ENCODE data around the gene UCMA. TPM values are rescaled to one million over a fixed set of nuclear protein-coding genes. Genes with fewer than 3 reads are reported as not detected.
"Not testable (repeated sequence)": the region's sequence is repeated elsewhere in the genome, so short reads cannot be mapped to it uniquely, and the experiment has no call there.

UCMA gene
- total RNA-seq, 2 donors from 2014 or later: not detected

DNA sequence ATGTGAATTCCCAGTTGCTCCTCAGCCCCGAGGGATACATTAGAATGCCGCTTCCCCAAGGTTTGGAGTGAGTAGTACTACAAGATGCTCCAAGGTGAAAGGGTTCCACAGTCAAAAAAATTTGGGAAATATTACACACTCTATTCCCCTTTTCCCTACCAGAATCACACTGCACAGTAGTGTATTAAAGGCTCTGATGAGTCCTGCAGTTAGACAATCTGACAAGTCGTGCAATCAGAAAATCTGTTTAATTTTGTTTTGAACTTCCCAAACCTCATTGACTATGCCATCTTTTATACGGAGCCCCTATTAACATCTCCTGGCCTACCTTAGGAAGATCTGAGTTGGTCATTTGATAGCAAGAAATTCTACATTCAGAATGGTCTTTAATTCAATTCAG, 13.6 kb upstream of the UCMA start:
- ATAC-seq (no peak), DNase-seq (ENCODE audit: low spot score) (no peak)
- Mint-ChIP-seq H3K9me3 (no peaks in the 10 kb centered on the region), H3K4me3 (no peak overlapping the region), H3K27me3 (no peaks in the 10 kb centered on the region), H3K4me1 (ENCODE audit: low read depth in 2 of 2) (no peaks in the 10 kb centered on the region), H3K27ac (no peak overlapping the region), H3K36me3 (no peaks in the 10 kb centered on the region)

DNA sequence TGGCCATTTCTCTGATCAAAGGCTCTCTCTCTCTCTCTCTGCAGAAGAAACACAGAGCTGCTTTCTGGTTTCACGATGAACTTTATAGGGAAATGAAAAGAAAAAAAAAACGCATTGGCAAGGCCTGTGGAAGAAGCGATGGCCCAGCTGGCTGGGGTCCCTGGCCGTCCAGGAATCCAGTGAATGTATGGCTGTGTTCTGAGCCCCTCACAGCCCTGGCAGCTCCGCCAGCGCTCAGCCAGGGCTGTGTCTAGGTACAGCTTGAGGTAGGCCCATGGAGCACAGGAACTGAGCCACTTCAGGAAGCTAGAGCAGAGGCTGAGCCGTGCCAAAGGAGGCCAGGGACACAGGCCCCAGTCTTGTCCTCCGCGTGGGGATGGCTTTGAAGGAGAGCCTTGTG, 13.1 kb upstream of the UCMA start:
- DNase-seq (ENCODE audit: low spot score) (no peak), ATAC-seq (no peak)
- H3K27ac Mint-ChIP-seq: no peak overlapping the region
- H3K27me3 Mint-ChIP-seq: no peaks in the 10 kb centered on the region
- H3K4me1 Mint-ChIP-seq (ENCODE audit: low read depth in 2 of 2): no peaks in the 10 kb centered on the region
- no peak overlapping the region for H3K4me3 Mint-ChIP-seq
- H3K9me3 Mint-ChIP-seq: no peaks in the 10 kb centered on the region
- no peaks in the 10 kb centered on the region for H3K36me3 Mint-ChIP-seq

DNA sequence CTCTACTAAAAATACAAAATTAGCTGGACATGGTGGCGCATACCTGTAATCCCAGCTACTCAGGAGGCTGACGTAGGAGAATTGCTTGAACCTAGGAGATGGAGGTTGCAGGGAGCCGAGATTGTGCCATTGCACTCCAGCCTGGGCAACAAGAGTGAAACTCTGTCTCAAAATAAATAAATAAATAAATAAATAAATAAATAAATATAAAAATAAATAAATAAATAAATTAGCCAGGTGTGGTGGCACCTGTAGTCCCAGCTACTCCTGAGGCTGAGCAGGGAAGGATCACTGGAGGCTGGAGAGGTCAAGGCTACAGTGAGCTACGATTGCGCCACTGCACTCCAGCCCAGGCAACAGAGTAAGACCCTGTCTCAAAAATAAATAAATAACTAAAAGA, 8.1 kb upstream of the UCMA start:
- H3K4me3 Mint-ChIP-seq; ATAC-seq; H3K9me3 Mint-ChIP-seq; H3K4me1 Mint-ChIP-seq (ENCODE audit: low read depth in 2 of 2); H3K36me3 Mint-ChIP-seq; H3K27me3 Mint-ChIP-seq; H3K27ac Mint-ChIP-seq; DNase-seq (ENCODE audit: low spot score): not testable (repeated sequence)

DNA sequence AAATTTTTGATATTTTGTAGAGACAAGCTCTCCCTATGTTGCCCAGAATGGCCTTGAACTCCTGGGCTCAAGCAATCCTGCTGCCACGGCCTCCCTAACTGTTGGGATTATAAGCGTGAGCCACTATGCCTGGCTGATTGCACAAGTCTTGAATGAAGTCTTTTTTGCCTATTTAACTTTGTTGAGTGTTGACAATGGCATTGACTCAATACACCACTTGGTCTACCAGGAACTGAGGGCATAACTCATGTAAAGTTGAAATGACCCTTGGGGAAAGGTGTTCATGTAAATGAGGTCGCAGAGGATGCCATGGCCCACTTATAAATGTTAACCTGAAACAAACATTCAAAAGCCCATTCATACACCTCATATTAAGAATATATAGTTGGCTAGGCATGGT, 7.4 kb upstream of the UCMA start:
- no peaks in the 10 kb centered on the region for H3K36me3 Mint-ChIP-seq
- DNase-seq (ENCODE audit: low spot score) (no peak), ATAC-seq (no peak)
- H3K4me3 Mint-ChIP-seq: no peak overlapping the region
- H3K9me3 Mint-ChIP-seq: no peaks in the 10 kb centered on the region
- H3K27me3 Mint-ChIP-seq: no peaks in the 10 kb centered on the region
- H3K27ac Mint-ChIP-seq: no peak overlapping the region
- H3K4me1 Mint-ChIP-seq (ENCODE audit: low read depth in 2 of 2): no peaks in the 10 kb centered on the region

DNA sequence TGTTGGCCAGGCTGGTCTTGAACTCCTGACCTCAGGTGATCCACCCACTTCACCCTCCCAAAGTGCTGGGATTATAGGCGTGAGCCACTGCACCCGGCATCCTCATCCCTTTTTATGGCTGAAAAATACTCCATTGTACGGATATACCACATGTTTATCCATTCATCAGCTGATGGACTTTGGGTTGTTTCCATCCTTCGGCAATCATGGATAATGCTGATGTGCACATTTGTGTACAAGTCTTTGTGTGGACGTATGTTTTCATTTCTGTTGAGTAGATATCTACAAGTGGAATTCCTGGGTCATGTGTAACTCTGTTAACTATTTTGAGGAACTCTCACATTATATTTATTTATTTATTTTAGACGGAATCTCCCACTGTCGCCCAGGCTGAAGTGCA, 5.7 kb upstream of the UCMA start:
- Mint-ChIP-seq H3K9me3 (no peaks in the 10 kb centered on the region), H3K27me3 (no peaks in the 10 kb centered on the region), H3K36me3 (no peaks in the 10 kb centered on the region), H3K4me1 (ENCODE audit: low read depth in 2 of 2) (no peaks in the 10 kb centered on the region), H3K4me3 (no peak overlapping the region), H3K27ac (no peak overlapping the region)
- no peak for ATAC-seq
- no peak for DNase-seq (ENCODE audit: low spot score)

DNA sequence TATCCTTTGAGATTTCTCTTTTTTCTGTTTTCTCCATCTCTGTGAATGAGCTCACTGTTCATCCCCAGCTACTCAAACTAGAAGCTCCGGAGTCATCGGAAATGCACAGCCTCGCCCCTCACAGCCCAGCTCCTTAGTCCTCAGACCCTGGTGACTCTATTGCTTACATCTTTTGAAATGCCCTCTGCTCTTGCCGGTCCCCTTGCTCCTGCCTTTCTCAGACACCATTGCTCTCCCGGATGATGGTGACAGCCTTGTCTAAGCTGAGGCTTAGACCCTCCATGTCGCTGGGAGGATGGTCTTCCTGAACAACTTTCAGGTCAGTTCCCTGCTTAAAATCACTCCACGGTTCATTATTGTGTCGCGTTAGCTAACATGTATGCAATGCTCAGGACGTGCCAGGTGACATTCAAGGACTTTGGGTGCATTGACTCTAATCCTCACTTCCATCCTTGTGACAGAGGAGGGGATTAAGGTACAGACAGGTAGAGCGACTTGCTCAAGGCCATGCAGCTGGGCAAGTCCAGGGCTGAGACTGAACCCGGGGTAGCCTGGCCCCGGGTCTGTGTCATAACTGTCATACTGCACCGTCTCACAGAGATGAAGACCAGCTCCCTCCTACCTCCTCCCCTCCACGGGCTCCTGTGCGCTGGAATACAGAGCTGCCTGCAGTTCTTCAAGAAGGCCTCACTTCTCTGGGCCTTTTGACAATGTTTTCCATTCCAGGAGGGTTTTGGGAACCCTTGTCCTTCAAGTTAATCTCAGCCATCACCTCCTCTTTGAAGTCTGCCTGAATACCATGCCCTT, 4.3 kb upstream of the UCMA start:
- ATAC-seq: peak in 1 of 2 donors; percentile 53
- Mint-ChIP-seq H3K36me3 (no peaks in the 10 kb centered on the region), H3K4me1 (ENCODE audit: low read depth in 2 of 2) (no peaks in the 10 kb centered on the region), H3K4me3 (no peak overlapping the region), H3K27me3 (no peaks in the 10 kb centered on the region), H3K27ac (no peak overlapping the region), H3K9me3 (no peaks in the 10 kb centered on the region)
- DNase-seq (ENCODE audit: low spot score): no peak

DNA sequence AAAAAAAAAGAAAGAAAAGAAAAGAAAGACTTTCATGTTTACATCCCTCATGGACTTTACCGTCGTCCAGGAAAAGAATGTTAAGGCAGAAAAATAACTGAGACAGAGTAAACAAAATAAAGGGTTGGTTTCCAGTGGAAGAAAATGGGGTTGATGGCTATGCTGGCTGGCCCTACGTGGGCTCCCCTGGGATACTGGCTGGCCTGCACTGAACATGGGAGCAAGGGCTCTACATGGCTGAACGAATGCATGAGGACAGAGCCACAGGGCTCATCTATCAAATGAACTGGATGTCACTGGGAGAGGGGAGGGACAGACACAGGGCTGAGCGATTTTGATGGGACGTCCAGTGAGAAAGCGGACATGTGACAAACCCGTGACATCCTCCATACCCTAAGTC, 2.5 kb upstream of the UCMA start:
- no peak for ATAC-seq
- no peaks in the 10 kb centered on the region for H3K36me3 Mint-ChIP-seq
- H3K4me1 Mint-ChIP-seq (ENCODE audit: low read depth in 2 of 2): no peaks in the 10 kb centered on the region
- no peak for DNase-seq (ENCODE audit: low spot score)
- H3K27ac Mint-ChIP-seq: no peak overlapping the region
- H3K27me3 Mint-ChIP-seq: peaks cover 0 to 2% of the 10 kb centered on the region in 2 donors
- H3K9me3 Mint-ChIP-seq: no peaks in the 10 kb centered on the region
- H3K4me3 Mint-ChIP-seq: no peak overlapping the region

DNA sequence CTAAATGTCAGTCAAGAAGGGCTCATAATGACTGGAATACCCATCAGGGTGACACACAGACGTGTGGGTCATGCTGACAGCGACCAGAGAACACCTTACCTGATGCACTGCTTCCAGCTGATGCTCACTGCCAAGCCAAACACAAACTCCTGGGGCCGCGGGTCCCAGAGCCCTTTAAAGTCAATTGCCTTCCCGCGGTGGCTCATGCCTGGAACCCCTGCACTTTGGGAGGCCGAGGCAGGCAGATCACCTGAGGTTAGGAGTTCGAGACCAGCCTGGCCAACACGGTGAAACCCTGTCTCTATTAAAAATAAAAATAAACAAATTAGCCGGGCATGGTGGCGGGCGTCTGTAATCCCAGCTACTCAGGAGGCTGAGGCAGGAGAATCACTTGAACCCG, 562 bp upstream of the UCMA start:
- not testable (repeated sequence) for H3K4me1 Mint-ChIP-seq (ENCODE audit: low read depth in 2 of 2); H3K9me3 Mint-ChIP-seq; H3K27ac Mint-ChIP-seq; DNase-seq (ENCODE audit: low spot score); H3K36me3 Mint-ChIP-seq; H3K4me3 Mint-ChIP-seq; H3K27me3 Mint-ChIP-seq
- peak in 1 of 2 donors; percentile 4 for ATAC-seq

DNA sequence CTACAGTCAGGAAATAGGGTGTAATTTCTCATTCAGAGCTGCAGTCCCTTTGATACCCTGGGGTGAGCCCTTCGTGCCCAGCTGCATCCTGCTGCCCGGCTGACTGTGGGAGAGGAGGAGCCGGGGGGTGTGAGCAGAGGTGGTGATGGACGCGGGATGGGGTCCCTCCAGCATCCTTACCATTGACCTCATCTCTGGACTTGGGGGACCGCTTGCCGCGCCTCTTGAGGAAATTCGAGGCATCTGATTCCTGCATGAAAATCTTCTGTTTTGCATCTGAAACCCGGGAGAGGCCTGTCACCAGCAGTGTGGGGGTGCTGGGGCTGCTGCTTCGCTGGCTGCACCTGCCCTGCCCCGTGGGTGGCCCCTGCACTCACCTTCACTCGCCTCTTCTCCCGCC, 816 bp downstream of the UCMA start:
- Mint-ChIP-seq H3K27me3 (peaks cover 0 to 2% of the 10 kb centered on the region in 2 donors), H3K4me3 (no peak overlapping the region), H3K36me3 (no peaks in the 10 kb centered on the region), H3K9me3 (no peaks in the 10 kb centered on the region), H3K27ac (no peak overlapping the region), H3K4me1 (ENCODE audit: low read depth in 2 of 2) (no peaks in the 10 kb centered on the region)
- no peak for DNase-seq (ENCODE audit: low spot score)
- no peak for ATAC-seq

DNA sequence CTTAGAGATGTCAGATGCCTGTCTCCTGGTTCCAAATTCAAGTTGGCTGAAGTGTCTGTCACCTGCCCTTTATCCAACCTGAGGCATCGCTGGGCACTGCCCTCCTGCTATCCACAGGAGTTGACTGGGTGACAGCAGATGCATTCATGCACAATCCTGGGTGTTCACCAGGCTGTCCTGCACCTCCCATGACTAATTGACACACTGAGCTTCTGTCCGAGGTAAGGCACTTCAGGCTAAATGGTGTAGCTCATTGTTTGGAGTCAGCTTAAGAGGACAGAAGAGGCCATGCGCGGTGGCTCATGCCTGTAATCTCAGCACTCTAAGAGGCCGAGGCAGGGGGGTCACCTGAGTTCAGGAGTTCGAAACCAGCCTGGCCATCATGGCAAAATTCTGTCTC, 2.4 kb downstream of the UCMA start:
- Mint-ChIP-seq H3K36me3 (no peaks in the 10 kb centered on the region), H3K27me3 (peaks cover 0 to 2% of the 10 kb centered on the region in 2 donors), H3K27ac (no peak overlapping the region), H3K4me3 (no peak overlapping the region), H3K9me3 (no peaks in the 10 kb centered on the region), H3K4me1 (ENCODE audit: low read depth in 2 of 2) (no peaks in the 10 kb centered on the region)
- ATAC-seq (no peak), DNase-seq (ENCODE audit: low spot score) (no peak)

DNA sequence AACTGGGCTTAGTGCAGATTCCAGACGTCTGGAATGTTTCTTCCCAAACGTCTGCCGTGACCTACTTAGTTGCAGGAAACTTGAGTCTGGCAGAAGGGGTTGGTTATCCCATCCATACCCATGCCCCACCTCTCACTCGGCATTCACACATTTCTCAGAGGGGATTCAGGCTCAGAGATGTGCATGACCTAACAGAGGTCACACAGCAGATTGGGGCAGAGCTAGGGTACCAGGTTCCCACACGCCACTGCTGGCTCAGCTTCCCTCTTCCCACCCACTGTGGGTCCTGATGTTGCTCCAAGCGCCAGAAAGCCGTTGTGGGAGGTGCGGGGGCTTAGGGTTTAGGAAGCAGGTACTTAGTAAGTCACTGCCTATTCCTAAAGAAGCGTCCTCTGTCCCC, 3.0 kb downstream of the UCMA start:
- DNase-seq (ENCODE audit: low spot score) (no peak), ATAC-seq (no peak)
- Mint-ChIP-seq H3K27ac (no peak overlapping the region), H3K9me3 (no peaks in the 10 kb centered on the region), H3K36me3 (no peaks in the 10 kb centered on the region), H3K4me3 (no peak overlapping the region), H3K27me3 (peaks cover 0 to 2% of the 10 kb centered on the region in 2 donors), H3K4me1 (ENCODE audit: low read depth in 2 of 2) (no peaks in the 10 kb centered on the region)

DNA sequence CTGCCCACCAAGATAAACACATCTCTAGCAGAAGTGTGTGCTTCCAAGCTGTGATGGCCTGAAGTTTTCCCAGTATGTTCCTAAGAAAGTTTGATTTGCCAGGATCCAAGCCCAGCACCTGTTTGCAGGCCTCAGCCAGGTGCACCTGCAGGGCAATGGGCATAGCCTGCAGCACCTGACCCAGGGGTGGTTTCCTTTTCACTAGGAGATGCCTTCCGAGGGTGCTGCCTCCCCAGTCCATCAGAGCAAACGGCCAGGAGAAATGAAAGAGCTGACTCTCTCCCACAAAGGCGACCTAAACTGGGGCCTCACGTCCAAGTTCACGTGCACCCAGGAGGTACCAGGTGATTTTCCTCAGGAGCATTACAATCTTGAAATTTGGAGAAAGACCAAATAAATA, 7.1 kb downstream of the UCMA start:
- no peak overlapping the region for H3K27ac Mint-ChIP-seq
- no peaks in the 10 kb centered on the region for H3K36me3 Mint-ChIP-seq
- H3K9me3 Mint-ChIP-seq: no peaks in the 10 kb centered on the region
- ATAC-seq (no peak), DNase-seq (ENCODE audit: low spot score) (no peak)
- no peaks in the 10 kb centered on the region for H3K4me1 Mint-ChIP-seq (ENCODE audit: low read depth in 2 of 2)
- H3K4me3 Mint-ChIP-seq: no peak overlapping the region
- no peaks in the 10 kb centered on the region for H3K27me3 Mint-ChIP-seq

DNA sequence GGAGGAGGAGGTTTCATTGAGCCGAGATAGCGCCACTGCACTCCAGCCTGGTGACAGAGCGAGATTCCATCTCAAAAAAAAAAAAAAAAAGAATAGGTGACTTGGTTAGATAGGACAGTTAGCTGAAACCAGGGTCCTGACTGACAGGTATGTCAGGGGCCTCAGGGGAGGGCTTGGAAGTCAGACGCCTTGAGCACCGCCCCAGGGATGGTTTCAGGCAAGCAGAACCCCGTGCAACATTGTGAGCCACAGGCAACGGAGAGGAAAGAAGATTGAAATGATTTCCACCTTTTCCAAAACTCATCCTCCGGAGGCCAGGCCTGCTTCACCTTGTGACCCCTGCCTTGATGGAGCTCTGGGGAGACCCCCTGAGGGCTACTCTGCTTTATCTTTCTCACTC, 8.6 kb downstream of the UCMA start:
- DNase-seq (ENCODE audit: low spot score): no peak
- H3K36me3 Mint-ChIP-seq: no peaks in the 10 kb centered on the region
- no peaks in the 10 kb centered on the region for H3K4me1 Mint-ChIP-seq (ENCODE audit: low read depth in 2 of 2)
- no peak for ATAC-seq
- no peaks in the 10 kb centered on the region for H3K27me3 Mint-ChIP-seq
- H3K27ac Mint-ChIP-seq: no peak overlapping the region
- H3K4me3 Mint-ChIP-seq: no peak overlapping the region
- no peaks in the 10 kb centered on the region for H3K9me3 Mint-ChIP-seq

DNA sequence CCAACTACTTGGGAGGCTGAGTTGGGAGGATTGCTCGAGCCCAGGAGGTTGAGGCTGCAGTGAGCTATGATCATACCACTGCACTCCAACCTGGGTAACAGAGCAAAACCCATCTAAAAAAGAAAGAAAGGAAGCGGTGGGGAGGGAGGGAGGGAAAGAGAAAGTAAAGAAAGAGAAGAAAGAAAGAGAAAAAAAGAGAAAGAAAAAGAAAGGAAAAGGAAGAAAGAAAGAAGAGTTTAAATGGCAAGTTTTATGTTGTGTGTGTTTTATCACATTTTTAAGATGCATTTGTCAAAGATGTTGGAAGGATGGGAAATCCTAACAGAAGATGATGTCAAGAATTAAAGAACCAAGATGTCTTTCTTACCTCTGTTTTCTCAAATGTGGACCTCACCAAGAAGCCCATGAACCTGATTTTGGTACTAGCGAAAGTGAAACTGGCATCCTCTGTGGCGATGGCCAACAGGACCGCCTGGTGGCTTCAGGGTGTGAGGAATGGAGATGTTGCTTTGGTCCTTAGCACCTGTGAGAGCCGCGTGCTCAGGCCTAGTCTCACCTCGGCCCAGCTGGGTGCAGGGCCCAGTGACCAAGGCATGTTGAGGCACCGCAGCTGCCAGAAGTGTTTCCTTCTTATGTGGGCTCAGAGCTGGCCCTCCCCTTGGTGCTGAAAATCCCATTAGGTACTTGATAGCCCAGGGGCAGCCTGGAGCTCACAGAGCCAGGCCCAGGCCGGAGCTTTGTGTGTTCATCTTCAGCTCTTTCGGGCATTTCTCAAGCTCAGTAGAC, 9.8 kb downstream of the UCMA start:
- Mint-ChIP-seq H3K36me3 (no peaks in the 10 kb centered on the region), H3K9me3 (no peaks in the 10 kb centered on the region), H3K27ac (no peak overlapping the region), H3K4me3 (no peak overlapping the region), H3K27me3 (no peaks in the 10 kb centered on the region), H3K4me1 (ENCODE audit: low read depth in 2 of 2) (no peaks in the 10 kb centered on the region)
- peak in 1 of 2 donors; percentile 26 for ATAC-seq
- DNase-seq (ENCODE audit: low spot score): no peak

Data from natural killer cell treated with Interleukin-12 subunit alpha and Interleukin-12 subunit beta and Interleukin-15 and Interleukin-18, amount 100 ng/mL, for 72 hours (primary cell).